K562 treated with DMSO at 1 percent for 4 hours (cell line): ENCODE data around the gene SLC7A7. TPM values are rescaled to one million over a fixed set of nuclear protein-coding genes. Genes with fewer than 3 reads are reported as not detected.

ENCODE experiments used
- total RNA-seq: library from RNA; unstranded; fragments of 300-600 nt; gene quantifications from 2 replicates; pipeline ENCODE4 v1.2.3, GENCODE V29; 2022; ENCODE audit not compliant: insufficient read depth

Gene SLC7A7
- 1.6 and 1.8 TPM in 2 replicates for total RNA-seq

GRCh38 chr14:22814941-22815713 is at the start of gene SLC7A7:
SLC7A7 (minus strand) TSS chr14:22815435; CDS start chr14:22813398, 2,037 bp downstream.

GRCh38 chr14:22836301-22837113 is 21.3 kb upstream of the SLC7A7 start, which contains the start of gene MMP14:
MMP14 (plus strand) TSS chr14:22836585; CDS start chr14:22836818, 233 bp downstream.

GRCh38 chr14:22829661-22830442 is 14.6 kb upstream of the SLC7A7 start, which contains the start of gene MRPL52:
MRPL52 (plus strand) TSS chr14:22829887; CDS start chr14:22829913, 26 bp downstream.

GRCh38 chr14:22766457-22767322 is 48.5 kb downstream of the SLC7A7 start, which contains the start of gene OXA1L:
OXA1L (plus strand) TSS chr14:22766688; CDS start chr14:22766702, 14 bp downstream.

Other genes with a start within 250 kb of the SLC7A7 start
- 249 and 274 TPM in 2 replicates for gene DAD1, start 226.2 kb downstream of the SLC7A7 start, total RNA-seq
- gene ABHD4, start 217.1 kb downstream of the SLC7A7 start, total RNA-seq, result 18.7 and 24.0 TPM in 2 replicates
- not detected in 2 replicates for gene OR6J1, start 171.1 kb downstream of the SLC7A7 start, total RNA-seq
- 120 TPM in 2 replicates for gene OXA1L, start 48.7 kb downstream of the SLC7A7 start, total RNA-seq
- gene MRPL52, start 14.5 kb upstream of the SLC7A7 start, total RNA-seq, result 95.9 and 102 TPM in 2 replicates
- 3.7 and 4.5 TPM in 2 replicates for gene MMP14, start 21.1 kb upstream of the SLC7A7 start, total RNA-seq
- gene LRP10, start 56.3 kb upstream of the SLC7A7 start, total RNA-seq, result 40.9 and 49.4 TPM in 2 replicates
- gene REM2, start 67.8 kb upstream of the SLC7A7 start, total RNA-seq, result 2.6 and 3.2 TPM in 2 replicates
- 21.8 and 38.3 TPM in 2 replicates for gene RBM23, start 103.7 kb upstream of the SLC7A7 start, total RNA-seq
- 89.0 and 103 TPM in 2 replicates for gene PRMT5, start 113.9 kb upstream of the SLC7A7 start, total RNA-seq
- gene HAUS4, start 141.7 kb upstream of the SLC7A7 start, total RNA-seq, result 95.0 and 103 TPM in 2 replicates
- gene AJUBA, start 167.1 kb upstream of the SLC7A7 start, total RNA-seq, result 22.0 and 24.4 TPM in 2 replicates
- gene C14orf93, start 194.7 kb upstream of the SLC7A7 start, total RNA-seq, result 20.4 and 22.2 TPM in 2 replicates
- gene PSMB5, start 219.5 kb upstream of the SLC7A7 start, total RNA-seq, result 132 and 139 TPM in 2 replicates
- gene PSMB11, start 226.8 kb upstream of the SLC7A7 start, total RNA-seq, result not detected in 2 replicates
- gene CDH24, start 242.1 kb upstream of the SLC7A7 start, total RNA-seq, result 15.0 and 18.2 TPM in 2 replicates